Memory B cell (primary cell): Measurements from ENCODE around the gene MLXIP.
"Not testable (repeated sequence)": the region's sequence is repeated elsewhere in the genome, so short reads cannot be mapped to it uniquely, and the experiment has no call there.

Experiments used
- ATAC-seq: fragments of 150-1000 bp; cut with Tn5 transposase; 2 replicates; pipeline ENCODE4 v1.10.0; 2021; ENCODE audit warnings: low read depth, mild to moderate bottlenecking, moderate library complexity
- DNase-seq, 2 donors: peaks; one replicate each; pipeline ENCODE4 v3.0.0; 2022; ENCODE audit warnings: low spot score in 2 of 2
- H3K27ac Mint-ChIP-seq: one replicate; pipeline ENCODE4 v1.8.0; 2022; ENCODE audit warnings: mild to moderate bottlenecking, moderate library complexity, mixed read lengths
- H3K27me3 Mint-ChIP-seq: one replicate; pipeline ENCODE4 v1.8.0; 2022; ENCODE audit warnings: mixed read lengths
- H3K36me3 Mint-ChIP-seq: one replicate; pipeline ENCODE4 v1.8.0; 2022; ENCODE audit warnings: mild to moderate bottlenecking, mixed read lengths
- H3K4me1 Mint-ChIP-seq: one replicate; pipeline ENCODE4 v1.8.0; 2022; ENCODE audit warnings: mixed read lengths
- H3K4me3 Mint-ChIP-seq: one replicate; pipeline ENCODE4 v1.8.0; 2022; ENCODE audit warnings: mild to moderate bottlenecking, moderate library complexity, mixed read lengths
- H3K9me3 Mint-ChIP-seq: one replicate; pipeline ENCODE4 v1.8.0; 2022; ENCODE audit warnings: mixed read lengths

Gene MLXIP, protein sequence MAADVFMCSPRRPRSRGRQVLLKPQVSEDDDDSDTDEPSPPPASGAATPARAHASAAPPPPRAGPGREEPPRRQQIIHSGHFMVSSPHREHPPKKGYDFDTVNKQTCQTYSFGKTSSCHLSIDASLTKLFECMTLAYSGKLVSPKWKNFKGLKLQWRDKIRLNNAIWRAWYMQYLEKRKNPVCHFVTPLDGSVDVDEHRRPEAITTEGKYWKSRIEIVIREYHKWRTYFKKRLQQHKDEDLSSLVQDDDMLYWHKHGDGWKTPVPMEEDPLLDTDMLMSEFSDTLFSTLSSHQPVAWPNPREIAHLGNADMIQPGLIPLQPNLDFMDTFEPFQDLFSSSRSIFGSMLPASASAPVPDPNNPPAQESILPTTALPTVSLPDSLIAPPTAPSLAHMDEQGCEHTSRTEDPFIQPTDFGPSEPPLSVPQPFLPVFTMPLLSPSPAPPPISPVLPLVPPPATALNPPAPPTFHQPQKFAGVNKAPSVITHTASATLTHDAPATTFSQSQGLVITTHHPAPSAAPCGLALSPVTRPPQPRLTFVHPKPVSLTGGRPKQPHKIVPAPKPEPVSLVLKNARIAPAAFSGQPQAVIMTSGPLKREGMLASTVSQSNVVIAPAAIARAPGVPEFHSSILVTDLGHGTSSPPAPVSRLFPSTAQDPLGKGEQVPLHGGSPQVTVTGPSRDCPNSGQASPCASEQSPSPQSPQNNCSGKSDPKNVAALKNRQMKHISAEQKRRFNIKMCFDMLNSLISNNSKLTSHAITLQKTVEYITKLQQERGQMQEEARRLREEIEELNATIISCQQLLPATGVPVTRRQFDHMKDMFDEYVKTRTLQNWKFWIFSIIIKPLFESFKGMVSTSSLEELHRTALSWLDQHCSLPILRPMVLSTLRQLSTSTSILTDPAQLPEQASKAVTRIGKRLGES

GRCh38 chr12:122078141-122079032 lies at the start of gene MLXIP:
TSS of gene MLXIP (plus strand) at chr12:122078756. CDS start at chr12:122078854, 98 bp downstream.
- Mint-ChIP-seq H3K9me3 (no peaks in the 10 kb centered on the region), H3K36me3 (peaks cover 2% of the 10 kb centered on the region), H3K27me3 (no peaks in the 10 kb centered on the region), H3K27ac (peak within 1 kb of the TSS; percentile 82), H3K4me1 (peaks cover 39% of the 10 kb centered on the region), H3K4me3 (peak within 1 kb of the TSS; percentile 93)
- DNase-seq (peak; percentile 85 to 87), ATAC-seq (peak; percentile 83)

- peaks cover 41% of the 10 kb centered on the region for H3K4me1 Mint-ChIP-seq
- H3K36me3 Mint-ChIP-seq, result no peaks in the 10 kb centered on the region
- peak; percentile 68 for ATAC-seq
- peak in 1 of 2 donors; percentile 49 for DNase-seq
- peak overlapping the region; percentile 63 for H3K4me3 Mint-ChIP-seq
- H3K27me3 Mint-ChIP-seq, result peaks cover 4% of the 10 kb centered on the region
- H3K27ac Mint-ChIP-seq, result peak overlapping the region; percentile 45
- no peaks in the 10 kb centered on the region for H3K9me3 Mint-ChIP-seq
Measured at GRCh38 chr12:122028905-122029560, 49.5 kb upstream of the MLXIP start.

- H3K4me3 Mint-ChIP-seq, result peak overlapping the region; percentile 62
- ATAC-seq (peak; percentile 2), DNase-seq (no peak)
- H3K4me1 Mint-ChIP-seq, result peaks cover 41% of the 10 kb centered on the region
- H3K27me3 Mint-ChIP-seq, result peaks cover 4% of the 10 kb centered on the region
- peak overlapping the region; percentile 45 for H3K27ac Mint-ChIP-seq
- H3K36me3 Mint-ChIP-seq, result peaks cover 1% of the 10 kb centered on the region
- H3K9me3 Mint-ChIP-seq, result no peaks in the 10 kb centered on the region
Measured at GRCh38 chr12:122029620-122030423, 48.7 kb upstream of the MLXIP start.

DNA sequence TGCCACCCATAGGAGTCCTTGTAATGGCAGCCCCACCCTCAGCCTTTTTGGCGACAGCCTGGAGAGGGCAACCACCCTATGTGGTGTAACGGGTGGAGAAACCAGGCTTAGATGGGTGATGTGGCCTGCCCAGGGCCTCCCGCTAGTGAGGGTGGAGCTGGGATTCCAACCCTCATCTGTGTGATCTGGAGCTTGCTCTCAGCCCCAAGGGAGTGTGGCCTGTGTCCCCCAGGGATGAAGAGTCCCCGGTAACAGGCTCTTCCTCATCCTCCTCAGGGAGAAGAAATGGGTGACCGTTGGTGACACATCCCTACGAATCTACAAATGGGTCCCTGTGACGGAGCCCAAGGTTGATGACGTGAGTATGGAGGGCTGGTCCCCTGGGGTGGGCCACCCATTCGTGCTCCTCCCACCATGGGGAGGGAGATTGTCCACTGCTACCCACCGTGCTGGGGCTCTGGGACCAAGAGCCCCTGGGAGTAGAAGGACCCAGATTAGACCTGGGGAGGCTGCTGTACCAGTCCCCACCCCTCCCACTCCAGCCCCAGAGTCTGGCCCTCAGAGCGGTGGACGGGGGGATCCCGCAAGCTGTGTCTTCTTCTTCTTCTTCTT lies 48.0 kb upstream of the MLXIP start:
- no peak overlapping the region for H3K27ac Mint-ChIP-seq
- H3K36me3 Mint-ChIP-seq, result peaks cover 1% of the 10 kb centered on the region
- peak overlapping the region; percentile 56 for H3K4me3 Mint-ChIP-seq
- DNase-seq (no peak), ATAC-seq (peak; percentile 9)
- H3K4me1 Mint-ChIP-seq, result peaks cover 39% of the 10 kb centered on the region
- H3K27me3 Mint-ChIP-seq, result peaks cover 4% of the 10 kb centered on the region
- H3K9me3 Mint-ChIP-seq, result no peaks in the 10 kb centered on the region

DNA sequence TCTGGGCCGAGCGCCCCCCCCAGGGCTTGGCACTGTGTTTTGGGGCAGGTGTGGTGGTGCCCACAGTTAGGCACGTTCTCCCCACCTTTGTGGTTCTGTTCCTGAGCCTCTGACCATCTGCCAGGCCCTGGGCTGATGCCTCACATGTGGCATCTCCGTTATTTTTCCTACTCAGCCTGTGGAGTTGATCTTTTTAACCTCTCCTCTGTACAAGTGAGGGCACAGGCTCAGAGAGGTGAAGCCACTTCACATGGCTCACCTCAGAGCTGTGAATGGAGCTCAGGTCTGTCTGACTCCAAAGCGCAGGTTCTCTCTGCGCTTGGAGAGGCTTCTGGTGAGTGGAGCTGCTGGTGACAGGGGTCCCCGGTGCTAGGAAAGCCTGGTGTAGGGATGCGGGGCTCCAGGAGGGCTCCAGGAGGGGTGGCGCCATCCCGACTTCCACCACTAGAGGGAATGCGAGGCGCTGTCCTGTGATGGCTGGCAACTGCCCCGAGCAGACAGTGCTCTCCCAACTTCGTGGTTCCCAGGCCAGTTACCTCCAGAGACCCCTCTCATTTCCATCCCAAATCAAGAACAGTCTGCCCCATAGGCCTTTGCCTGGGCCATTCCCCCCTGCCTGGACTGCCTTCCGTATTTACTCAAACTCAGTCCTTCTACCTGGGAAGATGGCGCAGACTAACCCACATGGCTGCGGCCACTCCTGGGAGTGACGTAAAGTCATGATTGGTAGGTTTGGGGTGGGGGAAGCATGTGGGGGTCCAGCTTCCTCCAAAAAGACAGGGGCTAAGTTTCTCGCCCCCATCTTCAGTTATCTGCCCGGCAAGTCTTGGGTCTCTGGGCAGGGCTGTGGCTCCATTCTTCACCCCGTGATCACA lies 47.0 kb upstream of the MLXIP start:
- DNase-seq, result peak in 1 of 2 donors; percentile 60
- H3K27me3 Mint-ChIP-seq, result peaks cover 4% of the 10 kb centered on the region
- H3K4me1 Mint-ChIP-seq, result peaks cover 37% of the 10 kb centered on the region
- no peaks in the 10 kb centered on the region for H3K9me3 Mint-ChIP-seq
- H3K36me3 Mint-ChIP-seq, result peaks cover 1% of the 10 kb centered on the region
- H3K27ac Mint-ChIP-seq, result no peak overlapping the region
- ATAC-seq, result peak; percentile 17
- no peak overlapping the region for H3K4me3 Mint-ChIP-seq

DNA sequence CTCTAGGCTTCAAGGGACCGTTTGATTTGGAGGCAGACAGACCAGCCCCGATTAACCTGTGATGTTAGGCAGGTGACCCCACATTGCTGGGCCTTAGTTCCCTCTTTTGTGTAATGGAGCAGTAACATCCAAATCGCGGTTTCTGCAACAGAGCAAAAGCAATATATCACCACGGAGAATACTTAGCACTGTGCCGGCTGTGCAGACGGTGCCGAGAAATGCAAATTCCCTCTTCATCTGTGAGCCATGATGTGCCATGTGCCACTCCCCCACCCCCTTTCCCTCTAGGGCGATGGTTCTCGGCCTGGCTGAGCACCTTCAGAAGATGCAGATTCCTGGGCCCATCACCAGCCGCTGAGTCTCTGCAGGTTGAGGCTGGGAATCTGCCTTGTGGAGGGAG lies 46.0 kb upstream of the MLXIP start:
- H3K4me3 Mint-ChIP-seq, result no peak overlapping the region
- no peaks in the 10 kb centered on the region for H3K9me3 Mint-ChIP-seq
- peak in 1 of 2 donors; percentile 25 for DNase-seq
- peaks cover 34% of the 10 kb centered on the region for H3K4me1 Mint-ChIP-seq
- ATAC-seq, result peak; percentile 66
- peaks cover 1% of the 10 kb centered on the region for H3K36me3 Mint-ChIP-seq
- H3K27ac Mint-ChIP-seq, result no peak overlapping the region
- peaks cover 4% of the 10 kb centered on the region for H3K27me3 Mint-ChIP-seq

DNA sequence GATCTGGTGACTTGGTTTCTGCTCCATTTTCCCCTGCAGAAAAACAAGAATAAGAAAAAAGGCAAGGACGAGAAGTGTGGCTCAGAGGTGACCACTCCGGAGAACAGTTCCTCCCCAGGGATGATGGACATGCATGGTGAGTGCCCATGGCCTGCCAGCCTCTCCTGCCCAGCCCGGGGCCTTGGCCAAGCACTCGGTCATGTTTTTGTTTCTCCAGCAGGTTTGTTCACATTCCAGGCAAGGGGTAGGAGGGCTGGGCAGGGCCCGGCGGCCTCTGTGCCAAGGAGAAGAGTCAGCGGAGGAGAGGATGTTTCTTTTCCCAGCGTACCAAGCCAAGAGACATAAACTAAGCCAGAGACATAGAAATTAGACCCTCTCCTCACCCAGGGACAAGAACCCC lies 43.3 kb upstream of the MLXIP start:
- H3K27ac Mint-ChIP-seq, result no peak overlapping the region
- ATAC-seq (no peak), DNase-seq (no peak)
- H3K27me3 Mint-ChIP-seq, result peaks cover 2% of the 10 kb centered on the region
- H3K4me1 Mint-ChIP-seq, result peaks cover 17% of the 10 kb centered on the region
- H3K36me3 Mint-ChIP-seq, result peaks cover 1% of the 10 kb centered on the region
- H3K4me3 Mint-ChIP-seq, result no peak overlapping the region
- H3K9me3 Mint-ChIP-seq, result no peaks in the 10 kb centered on the region

GRCh38 chr12:122036153-122036552 lies 42.4 kb upstream of the MLXIP start:
- no peak overlapping the region for H3K4me3 Mint-ChIP-seq
- no peak overlapping the region for H3K27ac Mint-ChIP-seq

DNA sequence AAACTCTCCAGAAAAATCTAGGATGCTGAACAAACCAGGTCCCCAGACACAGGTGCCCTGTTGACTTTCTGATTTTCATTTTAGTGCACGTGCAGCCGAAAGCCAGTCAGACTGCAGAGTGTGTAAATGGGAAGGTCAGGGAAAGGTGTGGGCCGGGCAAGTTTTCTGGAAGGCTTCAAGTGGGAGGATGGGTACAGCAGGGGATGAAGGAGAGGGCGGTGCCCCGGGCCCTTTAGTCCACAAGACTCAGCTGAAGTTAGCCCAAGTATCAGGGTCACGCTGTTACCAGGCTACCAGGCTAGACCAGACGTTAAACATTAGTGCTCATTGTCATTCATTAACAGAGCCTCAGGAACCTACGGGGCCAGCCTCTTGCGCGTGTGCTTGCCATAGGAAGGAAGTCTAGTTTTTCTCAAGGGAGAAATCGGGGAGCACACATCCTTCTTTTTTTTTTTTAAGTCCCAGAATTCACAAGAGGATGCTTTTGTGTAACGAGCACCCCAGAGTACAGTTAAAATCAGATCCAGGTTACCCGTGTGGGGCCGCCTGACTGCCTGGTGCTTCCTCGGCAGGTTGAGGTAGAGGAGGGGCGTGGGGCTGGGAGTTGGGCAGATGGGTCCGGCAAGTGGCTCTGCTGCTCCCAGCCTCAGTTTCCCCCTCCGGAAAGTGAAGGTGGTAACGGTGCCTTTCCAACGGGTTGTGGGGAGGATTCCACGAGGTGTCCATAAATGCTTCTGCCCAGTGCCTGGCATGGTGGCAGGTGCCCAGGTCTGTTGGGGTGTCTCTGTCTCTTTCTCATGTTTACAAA lies 37.8 kb upstream of the MLXIP start:
- Mint-ChIP-seq H3K4me1 (no peaks in the 10 kb centered on the region), H3K27me3 (no peaks in the 10 kb centered on the region), H3K36me3 (peaks cover 9% of the 10 kb centered on the region), H3K27ac (no peak overlapping the region), H3K4me3 (no peak overlapping the region), H3K9me3 (no peaks in the 10 kb centered on the region)
- ATAC-seq (no peak), DNase-seq (no peak)

More at GRCh38 chr12:122036153-122036552, 42.4 kb upstream of the MLXIP start:
- peaks cover 14% of the 10 kb centered on the region for H3K4me1 Mint-ChIP-seq
- ATAC-seq (no peak), DNase-seq (no peak)
- no peaks in the 10 kb centered on the region for H3K9me3 Mint-ChIP-seq
- peaks cover 2% of the 10 kb centered on the region for H3K27me3 Mint-ChIP-seq
- peaks cover 1% of the 10 kb centered on the region for H3K36me3 Mint-ChIP-seq

DNA sequence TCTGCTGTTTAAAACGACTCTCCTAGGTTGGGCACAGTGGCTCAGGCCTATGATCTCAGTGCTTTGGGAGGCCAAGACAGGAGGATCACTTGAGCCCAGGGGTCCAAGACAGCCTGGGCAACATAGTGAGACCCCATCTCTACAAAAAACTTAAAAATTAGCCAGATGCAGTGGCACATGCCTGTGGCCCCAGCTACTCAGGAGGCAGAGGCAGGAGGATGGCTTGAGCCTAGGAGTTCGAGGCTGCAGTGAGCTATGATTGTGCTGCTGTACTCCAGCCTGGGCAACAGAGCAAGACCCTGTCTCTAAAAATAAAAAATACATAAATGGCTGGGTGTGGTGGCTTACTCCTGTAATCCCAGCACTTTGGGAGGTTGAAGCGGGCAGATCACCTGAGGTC lies 37.1 kb upstream of the MLXIP start:
- ATAC-seq, H3K27me3 Mint-ChIP-seq, H3K27ac Mint-ChIP-seq, H3K9me3 Mint-ChIP-seq, H3K4me1 Mint-ChIP-seq, DNase-seq, H3K4me3 Mint-ChIP-seq, H3K36me3 Mint-ChIP-seq: not testable (repeated sequence)

GRCh38 chr12:122042910-122043309 lies 35.6 kb upstream of the MLXIP start:
- DNase-seq, result no peak
- Mint-ChIP-seq H3K27ac (no peak overlapping the region), H3K4me3 (no peak overlapping the region), H3K9me3 (no peaks in the 10 kb centered on the region), H3K4me1 (no peaks in the 10 kb centered on the region), H3K27me3 (no peaks in the 10 kb centered on the region), H3K36me3 (peaks cover 9% of the 10 kb centered on the region)
- no peak for ATAC-seq
